Measurements from ENCODE around the gene PCP2.
"Not testable (repeated sequence)": the region's sequence is repeated elsewhere in the genome, so short reads cannot be mapped to it uniquely, and the experiment has no call there.

PCP2 gene

DNA sequence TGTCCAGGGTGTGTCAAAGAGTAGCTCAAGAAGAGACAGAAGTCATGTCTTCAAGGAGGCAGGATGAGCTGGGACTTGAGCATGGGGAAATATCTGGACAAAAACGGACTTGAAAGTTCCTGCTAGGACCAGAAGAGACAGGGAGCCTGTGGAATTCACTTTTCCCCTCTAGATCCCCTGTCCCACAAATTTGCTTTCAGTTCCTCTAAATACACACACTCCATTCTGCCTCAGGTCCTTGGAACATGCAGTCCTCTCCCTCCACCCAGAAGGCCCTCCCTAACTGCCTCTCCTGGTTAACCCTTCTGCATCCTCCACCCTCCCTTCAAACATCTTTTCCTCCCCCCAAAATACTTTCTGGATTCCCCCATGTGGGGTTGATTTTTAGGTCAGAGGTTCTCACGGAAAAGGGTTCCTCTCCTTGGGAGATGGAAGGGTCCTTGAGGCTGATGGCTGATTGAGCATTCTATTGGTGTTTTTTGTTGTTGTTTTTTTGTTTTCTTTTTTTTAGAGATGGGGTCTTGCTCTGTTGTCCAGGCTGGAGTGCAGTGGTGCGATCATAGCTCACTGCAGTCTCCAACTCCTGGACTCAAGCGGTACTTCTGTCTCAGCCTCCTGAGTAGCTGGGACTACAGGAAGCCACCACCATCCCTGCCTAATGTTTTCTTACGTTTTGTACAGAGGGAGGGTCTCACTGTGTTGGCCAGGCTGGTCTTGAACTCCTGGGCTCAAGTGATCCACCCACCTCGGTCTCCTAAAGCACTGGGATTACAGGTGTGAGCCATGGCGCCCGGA lies 28.4 kb upstream of the PCP2 start:
- DNase-seq (ENCODE audit: low read depth, low spot score), result no peak

DNA sequence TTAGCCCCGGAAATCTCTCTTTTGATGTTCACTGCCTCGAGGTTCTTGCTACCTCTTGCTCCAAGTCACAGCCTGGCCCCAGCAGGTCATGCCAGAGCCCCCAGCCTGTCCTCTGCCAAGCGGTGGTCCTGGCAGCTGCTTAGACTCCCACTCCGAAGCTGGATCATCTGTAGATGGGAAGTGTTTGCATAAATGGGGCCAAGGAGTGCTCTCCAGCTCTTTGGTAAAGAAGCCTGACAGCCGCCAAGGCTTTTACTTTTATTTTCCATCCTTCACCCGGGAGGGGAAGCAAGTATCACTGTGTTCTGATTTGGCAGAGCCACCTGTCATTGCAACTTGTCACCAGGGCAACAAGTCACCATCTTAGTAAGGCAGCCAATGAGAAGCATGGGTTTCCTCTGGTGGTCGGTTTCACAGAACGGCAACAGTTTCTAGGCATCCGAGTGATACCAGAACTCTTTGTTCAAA lies 24.7 kb upstream of the PCP2 start:
- no peak for DNase-seq (ENCODE audit: low read depth, low spot score)

DNA sequence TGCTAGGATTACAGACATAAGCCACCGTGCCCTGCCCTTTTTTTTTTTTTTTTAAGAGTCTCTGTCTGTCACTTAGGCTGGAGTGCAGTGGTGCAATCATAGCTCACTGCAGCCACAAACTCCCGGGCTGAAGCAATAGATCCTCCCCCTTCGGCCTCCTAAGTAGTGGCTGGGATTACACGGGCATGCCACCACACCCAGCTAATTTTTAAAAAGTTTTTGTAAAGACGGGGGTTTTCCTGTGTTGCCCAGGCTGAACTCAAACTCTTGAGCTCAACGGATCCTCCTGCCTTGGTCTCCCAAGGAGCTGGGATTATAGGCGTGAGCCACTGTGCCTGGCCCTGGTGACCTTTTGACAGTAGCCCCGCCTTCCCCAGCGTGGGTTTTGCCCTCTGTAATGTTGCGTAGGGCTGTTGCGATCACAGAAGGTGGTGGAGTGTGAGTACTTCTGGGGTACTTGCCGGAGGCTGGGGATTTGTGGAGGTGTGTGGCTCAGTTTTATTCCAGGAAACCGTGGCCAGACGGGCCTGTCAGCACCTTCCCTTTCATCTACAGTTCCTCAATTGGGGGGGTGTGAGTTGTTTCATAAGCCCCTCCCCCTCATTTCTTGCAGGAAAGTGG lies 23.7 kb upstream of the PCP2 start:
- no peak for DNase-seq (ENCODE audit: low read depth, low spot score)

DNA sequence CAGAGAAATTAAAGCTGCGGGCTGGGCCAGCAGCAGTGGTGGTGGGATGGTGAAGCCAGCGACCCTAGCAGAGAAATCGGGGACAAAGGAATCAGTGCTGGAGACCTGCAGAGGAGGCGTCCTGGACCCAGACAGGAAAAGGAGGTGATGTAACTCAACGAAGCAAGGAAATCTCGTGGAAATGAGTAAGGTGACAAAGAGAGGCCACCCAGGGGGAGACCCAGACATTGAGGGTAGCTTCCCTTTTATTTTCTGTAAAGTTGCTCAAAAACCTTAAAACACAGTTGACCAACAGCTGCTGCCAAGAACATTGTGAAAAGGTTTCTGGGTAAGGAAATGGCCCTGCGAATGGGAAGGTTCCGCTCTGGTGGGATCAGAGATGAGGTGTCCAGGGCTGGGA lies 22.1 kb upstream of the PCP2 start:
- DNase-seq (ENCODE audit: low read depth, low spot score), result no peak

DNA sequence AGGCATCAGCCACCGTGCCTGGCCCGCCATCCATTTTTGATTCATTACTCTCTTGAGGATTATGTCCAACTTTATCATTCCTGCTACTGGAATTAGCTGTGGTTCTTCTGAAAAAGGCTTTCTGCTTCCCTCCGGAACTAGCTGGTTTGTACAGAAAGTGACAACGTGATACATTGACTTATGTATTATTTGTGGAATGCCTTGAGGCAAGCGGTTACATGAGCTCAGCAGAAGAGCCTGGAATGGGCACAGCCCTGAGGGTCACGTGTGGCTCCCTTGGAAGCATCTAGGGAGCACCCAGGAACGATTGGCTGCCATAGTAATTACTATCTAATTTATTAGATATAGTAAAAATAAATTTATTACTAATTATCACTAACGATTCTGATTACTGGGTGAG lies 20.9 kb upstream of the PCP2 start:
- DNase-seq (ENCODE audit: low read depth, low spot score), result no peak

DNA sequence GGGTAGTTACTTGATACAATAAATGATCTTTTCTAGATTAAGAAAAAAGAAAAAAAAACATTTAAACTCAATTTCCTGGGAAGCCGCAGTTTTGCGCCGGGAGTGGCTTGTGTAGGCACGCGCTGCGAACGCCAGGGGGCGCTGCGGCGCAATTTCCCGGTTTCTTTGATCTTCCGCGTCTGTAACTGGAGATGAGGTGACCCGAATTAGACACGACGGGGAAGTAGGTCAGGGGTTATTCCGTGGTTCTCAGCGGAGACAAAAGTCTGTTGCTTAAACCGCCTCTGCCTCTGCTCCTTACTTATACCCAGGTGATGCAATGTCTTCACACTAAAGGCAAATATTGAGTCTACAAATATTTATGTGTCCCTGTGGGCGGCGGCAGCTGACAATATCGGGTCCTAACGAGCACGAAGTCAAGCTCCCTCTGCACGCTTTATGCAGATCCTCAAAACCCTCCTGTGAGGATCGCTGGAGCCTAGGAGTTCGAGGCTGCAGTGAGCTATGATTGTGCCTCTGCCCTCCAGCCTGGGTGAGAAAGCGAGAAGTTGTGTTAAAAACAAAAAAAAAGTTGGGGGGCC lies 18.6 kb upstream of the PCP2 start:
- peak; percentile 46 for DNase-seq (ENCODE audit: low read depth, low spot score)

DNA sequence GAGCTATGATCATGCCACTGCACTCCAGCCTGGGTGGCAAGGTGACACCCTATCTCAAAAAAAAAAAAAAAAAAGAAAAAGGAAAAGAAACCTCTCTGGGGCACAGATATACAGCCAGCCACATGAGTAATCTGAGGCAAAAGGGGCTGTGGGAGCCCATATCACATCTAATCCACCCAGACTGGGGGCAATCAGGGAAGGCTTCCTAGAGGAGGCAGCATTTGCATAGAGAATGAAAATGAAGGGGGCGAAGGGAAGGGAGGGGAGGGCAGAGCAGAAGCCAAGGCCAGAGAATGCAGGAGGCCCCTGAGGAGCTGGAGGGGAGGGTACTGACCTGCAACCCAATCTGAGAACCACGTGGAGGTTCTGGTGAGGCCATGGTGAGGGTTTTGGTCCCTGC lies 16.6 kb upstream of the PCP2 start:
- DNase-seq (ENCODE audit: low read depth, low spot score), result no peak

DNA sequence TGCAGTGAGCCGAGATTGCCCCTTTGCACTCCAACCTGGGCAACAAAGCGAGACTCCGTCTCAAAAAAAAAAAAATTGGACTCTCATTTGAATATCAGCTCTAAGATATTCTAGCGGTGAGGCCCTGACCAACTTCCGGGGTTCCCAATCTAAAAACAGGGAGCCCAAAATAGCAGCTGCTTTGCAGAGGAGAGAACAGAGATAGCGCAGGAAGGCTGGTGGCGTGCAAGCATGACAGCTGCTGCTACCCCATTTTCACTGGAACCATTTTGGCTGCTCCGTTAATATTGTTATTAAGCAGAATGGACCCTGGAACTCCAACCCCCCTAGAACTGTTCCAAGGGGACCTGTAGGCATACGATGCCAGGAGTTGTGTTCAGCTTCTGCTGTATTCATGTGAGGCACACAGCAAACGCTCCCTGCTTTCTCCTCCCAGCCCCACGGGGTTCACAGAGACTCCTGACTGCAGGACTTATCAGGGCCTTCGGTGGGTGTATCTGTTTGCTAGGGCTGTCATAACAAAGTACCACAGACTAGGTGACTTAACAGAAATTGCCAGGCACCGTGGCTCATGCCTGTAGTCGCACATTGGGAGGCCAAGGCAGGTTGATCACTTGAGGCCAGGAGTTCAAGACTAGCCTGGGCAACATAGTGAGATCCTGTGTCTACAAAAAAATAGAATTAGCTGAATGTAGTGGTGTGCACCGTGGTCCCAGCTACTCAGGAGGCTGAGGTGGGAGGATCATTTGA lies 14.9 kb upstream of the PCP2 start:
- DNase-seq (ENCODE audit: low read depth, low spot score), result no peak

DNA sequence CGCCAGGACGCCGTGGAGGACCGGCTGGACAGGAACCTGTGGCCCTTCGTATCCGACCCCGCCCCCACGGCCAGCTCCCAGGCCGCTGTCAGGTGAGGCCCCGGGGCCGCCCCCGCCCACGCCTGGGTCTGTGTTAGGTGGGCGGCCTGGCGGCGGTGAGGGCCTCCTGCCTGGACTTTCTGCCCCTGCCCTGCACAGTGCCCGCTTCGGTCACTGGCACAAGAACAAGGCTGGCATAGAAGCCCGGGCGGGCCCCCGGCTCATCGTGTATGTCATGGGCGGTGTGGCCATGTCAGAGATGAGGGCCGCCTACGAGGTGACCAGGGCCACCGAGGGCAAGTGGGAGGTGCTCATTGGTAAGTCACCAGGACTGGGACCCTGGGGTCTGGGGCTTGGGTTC lies 13.6 kb upstream of the PCP2 start:
- no peak for DNase-seq (ENCODE audit: low read depth, low spot score)

DNA sequence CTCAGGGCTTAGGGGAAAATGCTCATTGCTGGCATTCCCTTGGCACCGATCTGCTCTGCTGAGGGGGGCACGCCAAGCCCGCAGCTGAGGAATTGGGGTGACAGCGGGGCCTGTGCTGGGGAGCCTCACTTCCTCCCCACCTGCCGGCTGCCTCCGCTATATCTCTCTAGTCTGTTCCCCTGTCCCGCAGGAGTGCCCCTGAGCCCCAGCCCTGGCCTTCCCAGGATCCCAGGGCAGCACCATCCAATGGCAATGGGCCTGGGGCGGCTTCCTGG lies 12.8 kb upstream of the PCP2 start:
- DNase-seq (ENCODE audit: low read depth, low spot score), result no peak

DNA sequence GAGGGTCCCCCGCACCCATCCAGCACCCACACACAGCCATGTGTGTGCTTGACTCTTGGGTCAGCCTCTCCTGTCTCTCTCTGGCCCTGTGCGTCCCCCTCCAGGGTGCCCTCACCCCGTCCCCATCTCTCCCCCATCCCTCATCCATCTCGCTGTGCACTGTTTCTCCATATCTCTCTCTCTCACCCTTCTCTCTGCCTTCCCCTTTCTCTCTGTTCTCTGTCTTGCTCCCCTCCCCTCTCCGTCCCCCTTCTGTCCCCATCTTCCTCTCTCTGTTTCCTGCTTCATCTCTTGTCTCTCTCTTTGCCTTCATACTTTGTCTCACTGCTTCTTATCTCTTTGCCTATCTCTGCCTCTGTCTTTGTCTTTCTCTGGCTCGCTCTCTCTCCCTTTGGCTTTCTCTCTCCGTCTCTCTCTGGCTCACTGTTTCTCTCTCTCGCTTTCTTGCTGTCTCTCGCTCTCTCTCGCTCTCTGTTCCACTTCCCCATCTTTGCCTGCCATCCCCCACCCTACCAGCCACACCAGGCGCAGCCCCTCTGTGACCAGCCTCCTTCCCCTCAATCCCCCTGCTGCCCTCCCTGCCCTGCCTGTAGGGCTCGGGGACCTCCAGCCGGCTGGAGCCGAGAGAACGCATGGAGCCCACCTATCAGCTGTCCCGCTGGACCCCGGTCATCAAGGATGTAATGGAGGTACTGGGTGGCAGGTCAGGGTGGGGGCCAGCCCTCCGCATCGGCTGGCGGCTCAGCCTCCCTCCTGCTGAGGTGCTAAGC lies 12.3 kb upstream of the PCP2 start:
- DNase-seq (ENCODE audit: low read depth, low spot score), result no peak

DNA sequence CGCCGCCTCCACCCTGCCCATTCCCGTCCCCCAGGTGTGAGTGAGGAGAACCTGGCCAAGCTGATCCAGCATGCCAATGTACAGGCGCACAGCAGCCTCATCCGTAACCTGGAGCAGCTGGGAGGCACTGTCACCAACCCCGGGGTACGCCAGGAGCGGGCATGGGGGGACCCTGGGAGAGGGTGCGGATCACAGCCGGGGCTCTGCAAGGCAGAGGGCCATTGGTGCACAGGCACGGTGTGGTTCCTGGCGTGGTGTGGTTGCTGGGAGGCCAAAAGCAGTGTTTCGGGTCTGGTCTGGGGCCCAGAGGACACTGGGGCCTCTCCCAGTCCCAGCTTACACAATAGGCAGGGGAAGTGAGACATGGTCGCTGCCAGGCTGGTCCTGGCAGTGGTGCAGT lies 11.6 kb upstream of the PCP2 start:
- no peak for DNase-seq (ENCODE audit: low read depth, low spot score)

DNA sequence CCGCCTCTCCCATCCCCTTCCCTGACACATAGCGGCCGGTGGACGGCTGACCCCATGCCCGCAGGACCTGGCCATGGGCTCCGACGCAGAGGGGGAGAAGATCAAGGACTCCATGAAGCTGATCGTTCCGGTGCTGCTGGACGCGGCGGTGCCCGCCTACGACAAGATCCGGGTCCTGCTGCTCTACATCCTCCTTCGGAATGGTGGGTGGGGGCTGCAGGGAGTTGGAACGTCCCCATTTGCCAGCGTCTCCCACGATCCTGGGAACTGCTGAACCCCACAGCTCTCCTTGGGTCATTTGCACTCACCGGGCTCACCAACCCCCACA lies 11.0 kb upstream of the PCP2 start:
- DNase-seq (ENCODE audit: low read depth, low spot score), result no peak

DNA sequence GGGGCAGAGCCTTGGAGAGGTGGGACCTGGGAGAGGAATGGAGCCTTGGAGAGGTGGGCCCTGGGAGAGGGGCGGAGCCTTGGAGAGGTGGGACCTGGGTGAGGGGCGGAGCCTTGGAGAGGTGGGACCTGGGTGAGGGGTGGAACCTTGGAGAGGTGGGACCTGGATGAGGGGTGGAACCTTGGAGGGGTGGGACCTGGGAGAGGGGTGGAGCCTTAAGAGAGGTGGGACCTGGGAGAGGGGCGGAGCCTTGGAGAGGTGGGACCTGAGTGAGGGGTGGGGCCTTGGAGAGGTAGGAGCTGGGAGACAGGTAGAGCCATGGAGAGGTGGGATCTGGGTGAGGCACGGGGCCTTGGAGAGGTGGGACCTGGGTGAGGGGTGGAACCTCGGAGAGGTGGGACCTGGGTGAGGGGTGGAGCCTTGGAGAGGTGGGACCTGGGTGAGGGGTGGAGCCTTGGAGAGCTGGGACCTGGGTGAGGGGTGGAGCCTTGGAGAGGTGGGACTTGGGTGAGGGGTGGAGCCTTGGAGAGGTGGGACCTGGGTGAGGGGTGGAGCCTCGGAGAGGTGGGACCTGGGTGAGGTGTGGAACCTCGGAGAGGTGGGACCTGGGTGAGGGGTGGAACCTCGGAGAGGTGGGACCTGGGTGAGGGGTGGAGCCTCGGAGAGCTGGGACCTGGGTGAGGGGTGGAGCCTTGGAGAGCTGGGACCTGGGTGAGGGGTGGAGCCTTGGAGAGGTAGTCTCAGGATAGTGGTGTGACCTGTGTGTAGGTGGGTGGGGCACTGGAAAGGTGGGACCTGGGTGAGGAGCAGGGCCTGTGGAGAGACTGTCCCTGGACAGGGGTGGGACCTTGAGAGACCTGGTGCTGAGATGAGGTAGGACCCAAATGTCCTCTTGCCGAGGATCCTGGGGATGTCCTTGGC lies 10.4 kb upstream of the PCP2 start:
- not testable (repeated sequence) for DNase-seq (ENCODE audit: low read depth, low spot score)

DNA sequence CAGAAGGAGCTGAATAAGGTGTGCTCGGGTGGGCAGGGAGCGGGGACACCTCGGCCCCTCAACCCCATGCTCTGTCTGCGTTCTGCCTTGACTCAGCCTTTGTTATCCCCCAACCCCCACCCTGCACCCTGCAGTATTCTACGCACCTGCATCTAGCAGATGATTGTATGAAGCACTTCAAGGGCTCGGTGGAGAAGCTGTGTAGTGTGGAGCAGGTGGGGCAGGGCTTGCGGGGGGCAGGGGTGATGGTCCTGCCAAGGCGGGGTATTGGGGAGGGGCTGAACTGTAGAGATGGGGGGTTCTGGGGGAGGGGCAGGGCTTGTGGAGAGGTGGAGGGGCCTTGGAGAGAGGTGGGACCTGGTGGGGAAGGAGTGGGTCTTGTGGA lies 9.5 kb upstream of the PCP2 start:
- no peak for DNase-seq (ENCODE audit: low read depth, low spot score)

DNA sequence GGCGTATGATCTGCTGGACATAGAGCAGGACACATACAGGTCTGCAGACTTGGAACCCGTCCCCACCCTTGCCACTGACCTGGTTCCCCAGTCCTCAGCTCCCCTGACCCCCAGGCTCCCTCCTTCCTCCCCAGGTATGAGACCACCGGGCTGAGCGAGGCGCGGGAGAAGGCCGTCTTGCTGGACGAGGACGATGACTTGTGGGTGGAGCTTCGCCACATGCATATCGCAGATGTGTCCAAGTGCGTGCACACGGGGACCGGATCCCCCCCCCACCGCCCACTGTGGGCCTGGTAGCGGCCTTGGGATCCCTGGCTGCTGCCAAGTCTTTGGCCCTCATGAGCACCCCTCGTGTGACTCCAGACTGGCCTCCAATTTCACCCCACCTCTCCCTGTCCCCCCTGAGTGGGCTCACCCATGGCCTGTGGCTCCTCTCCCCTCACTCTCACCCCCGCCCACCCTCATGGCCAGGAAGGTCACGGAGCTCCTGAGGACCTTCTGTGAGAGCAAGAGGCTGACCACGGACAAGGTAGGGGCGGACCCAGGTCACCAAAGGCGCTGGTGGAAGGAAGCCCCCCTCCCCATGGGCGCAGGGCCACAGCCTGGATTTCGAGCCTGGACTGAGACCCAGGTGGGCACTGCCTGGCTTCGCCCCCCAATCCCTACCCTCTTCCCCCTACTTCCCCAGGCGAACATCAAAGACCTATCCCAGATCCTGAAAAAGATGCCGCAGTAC lies 8.9 kb upstream of the PCP2 start:
- no peak for DNase-seq (ENCODE audit: low read depth, low spot score)

DNA sequence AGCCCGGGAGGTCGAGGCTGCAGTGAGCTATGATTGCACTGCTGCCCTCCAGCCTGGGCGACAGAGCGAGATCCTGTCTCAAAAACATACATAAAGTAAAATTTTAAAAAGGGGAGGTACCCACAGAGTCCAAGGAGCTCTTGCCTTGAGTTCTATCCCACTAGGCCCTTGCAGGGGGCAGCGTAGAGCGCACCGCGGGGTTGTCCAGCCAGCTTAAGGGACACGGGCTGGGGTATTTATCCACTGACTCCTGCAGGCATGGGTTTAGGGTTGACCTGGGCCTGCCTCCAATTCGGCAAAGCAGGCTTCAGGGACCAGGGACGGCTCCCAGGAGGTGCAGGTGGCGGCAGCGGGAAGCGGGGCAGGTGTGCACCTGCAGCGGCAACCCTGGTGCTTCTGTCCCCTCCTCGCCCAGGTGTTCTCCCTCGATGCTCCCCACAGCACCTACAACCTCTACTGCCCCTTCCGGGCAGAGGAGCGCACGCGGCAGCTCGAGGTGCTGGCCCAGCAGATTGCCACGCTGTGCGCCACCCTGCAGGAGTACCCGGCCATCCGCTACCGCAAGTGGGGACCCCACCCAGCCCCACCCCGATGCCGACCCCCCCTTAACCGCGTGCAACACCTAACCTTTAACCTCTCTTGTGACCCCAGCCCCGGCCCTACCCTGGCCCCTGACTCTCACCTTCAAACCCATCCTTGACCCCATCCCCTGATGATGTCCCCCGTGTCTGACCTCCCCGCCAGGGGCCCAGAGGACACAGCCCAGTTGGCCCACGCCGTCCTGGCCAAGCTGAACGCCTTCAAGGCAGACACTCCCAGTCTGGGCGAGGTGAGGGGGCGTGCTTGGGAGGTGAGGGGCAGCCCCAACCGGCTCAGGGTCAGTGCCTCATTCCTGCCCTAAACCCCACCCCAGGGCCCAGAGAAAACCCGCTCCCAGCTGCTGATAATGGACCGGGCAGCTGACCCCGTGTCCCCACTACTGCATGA lies 8.1 kb upstream of the PCP2 start:
- DNase-seq (ENCODE audit: low read depth, low spot score), result no peak

DNA sequence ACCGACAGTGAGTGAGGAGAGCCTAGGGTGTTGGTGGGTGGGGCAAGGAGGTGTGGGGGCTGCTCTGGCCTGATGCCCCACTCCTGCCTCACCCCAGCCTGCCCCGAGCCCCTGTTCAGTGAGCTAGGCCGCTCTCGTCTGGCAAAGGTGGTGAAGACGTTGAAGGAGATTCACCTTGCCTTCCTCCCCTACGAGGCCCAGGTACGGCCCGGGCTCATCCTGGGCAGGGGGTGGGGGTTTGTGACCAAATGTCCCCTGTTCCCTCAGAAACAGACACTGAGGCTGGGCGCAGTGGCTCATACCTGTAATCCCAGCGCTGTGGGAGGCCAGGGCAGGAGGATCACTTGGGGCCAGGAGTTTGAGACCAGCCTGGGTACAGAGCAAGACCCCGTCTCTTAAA lies 7.3 kb upstream of the PCP2 start:
- DNase-seq (ENCODE audit: low read depth, low spot score), result no peak

DNA sequence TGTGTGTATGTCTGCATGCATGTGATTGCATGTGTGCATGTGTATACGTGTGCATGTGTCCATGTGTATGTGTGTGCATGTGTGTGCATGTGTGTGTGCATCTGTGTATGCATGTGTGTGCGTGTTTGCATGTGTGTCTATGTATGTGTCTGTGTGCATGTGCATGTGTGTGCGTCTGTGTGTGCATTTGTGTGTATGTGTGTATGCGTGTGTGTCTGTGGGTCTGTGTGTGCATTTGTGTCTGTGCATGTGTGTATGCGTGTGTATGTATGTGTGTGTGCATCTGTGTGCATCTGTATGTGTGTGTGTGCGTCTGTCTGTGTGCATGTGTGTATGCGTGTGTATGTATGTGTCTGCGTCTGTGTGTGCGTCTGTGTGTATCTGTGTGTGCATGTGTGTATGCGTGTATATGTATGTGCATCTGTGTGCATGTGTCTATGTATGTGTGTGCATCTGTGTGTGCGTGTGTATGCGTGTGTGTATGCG lies 6.4 kb upstream of the PCP2 start:
- DNase-seq (ENCODE audit: low read depth, low spot score), result no peak
